SKM-1 (cell line): ENCODE data around the gene AMT.
A peak's percentile ranks its signal among the peaks of the same experiment; 100 is the strongest.

Source experiments
- DNase-seq: peaks from one replicate; lab custom pipeline; 2025; ENCODE audit not compliant: unreplicated experiment; lab: John Stamatoyannopoulos, UW

Gene AMT

GRCh38 chr3:49389297-49389696 lies 33.0 kb downstream of the AMT start:
- no peak for DNase-seq

DNA sequence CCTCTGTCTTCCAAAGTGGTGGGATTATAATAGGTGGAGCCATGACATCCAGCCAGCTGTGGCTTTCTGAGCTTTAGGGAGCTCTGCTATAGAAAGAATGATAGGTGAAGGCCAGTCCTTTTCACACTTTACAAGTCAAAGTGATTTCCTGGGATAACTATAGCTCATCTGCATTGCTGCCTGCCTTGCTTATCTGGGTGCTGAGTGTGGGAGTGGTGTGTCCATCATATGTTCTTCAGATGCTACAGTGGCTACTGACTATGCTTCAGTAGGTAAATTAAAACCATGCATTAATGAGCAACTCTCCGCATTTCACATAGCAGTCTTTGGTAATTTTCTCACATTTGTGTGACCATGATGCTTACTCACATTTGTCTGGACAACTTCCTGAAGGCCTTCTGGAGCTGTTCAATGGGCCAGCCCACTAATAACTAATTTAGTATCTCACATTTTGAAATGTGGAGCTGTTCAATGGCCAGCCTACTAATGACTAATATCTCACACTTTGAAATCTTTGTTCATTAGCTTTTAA lies 33.9 kb downstream of the AMT start:
- no peak for DNase-seq

DNA sequence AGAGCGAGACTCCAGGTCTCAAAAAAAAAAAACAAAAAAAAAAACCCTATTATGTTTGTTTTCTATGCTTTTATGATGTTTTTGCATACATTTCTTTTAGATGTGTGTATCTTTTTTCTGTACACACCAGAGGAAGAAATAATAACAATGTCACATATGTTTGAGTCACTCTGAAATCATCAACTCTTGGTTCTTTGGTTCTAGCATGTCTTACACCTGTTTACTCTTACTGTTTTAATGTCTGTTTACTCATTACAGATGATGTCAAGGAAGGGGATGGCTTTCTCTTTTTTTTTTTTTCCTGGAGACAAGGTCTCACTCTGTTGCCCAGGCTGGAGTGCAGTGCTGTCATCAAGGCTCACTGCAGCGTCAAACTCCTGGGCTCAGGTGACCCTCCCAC lies 34.6 kb downstream of the AMT start:
- DNase-seq: no peak

GRCh38 chr3:49386056-49386756 lies 36.1 kb downstream of the AMT start:
- DNase-seq: peak; percentile 66

GRCh38 chr3:49385617-49386016 lies 36.7 kb downstream of the AMT start:
- DNase-seq: no peak

GRCh38 chr3:49383387-49383786 lies 38.9 kb downstream of the AMT start:
- no peak for DNase-seq

DNA sequence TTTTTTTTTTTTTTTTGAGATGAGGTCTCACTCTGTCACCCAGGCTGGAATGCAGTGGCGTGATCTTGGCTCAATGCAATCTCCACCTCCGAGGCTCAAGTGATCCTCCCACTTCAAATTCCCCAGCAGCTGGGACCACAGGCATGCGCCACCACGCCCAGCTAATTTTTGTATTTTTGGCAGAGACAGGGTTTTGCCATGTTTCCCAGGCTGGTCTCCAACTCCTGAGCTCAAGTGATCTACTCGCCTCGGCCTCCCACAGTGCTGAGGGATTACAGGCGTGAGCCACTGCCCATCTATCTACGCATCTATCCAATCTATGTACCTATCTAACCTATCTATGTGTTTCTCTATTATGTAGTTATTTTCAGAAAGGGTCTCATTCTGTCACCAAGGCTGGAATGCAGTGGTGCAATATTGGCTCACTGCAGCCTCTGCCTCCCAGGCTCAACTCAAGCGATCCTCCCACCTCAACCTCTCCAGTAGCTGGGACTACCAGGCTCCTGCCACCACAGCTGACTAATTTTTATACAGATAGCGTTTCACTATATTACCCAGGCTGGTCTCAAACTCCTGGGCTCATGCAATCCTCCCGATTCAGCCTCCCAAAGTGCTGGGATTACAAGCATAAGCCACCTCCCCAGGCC lies 43.9 kb downstream of the AMT start:
- no peak for DNase-seq

DNA sequence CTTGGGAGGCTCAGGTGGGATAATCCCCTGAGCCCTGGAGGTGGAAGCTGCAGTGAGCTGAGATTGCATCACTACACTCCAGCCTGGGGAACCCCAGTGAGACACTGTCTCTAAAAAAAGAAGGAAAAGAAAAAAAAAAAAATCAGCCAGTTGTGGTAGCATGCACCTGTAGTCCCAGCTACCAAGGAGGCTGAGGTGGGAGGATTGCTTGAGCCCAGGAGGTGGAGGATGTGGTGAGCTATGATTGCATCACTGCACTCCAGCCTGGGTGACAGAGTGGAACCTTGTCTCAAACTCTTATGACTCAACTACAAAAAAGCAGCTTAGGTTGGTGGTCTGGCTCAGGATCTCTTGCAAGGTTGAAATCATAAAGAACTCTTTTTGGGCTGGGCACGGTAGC lies 44.8 kb downstream of the AMT start:
- DNase-seq: no peak

DNA sequence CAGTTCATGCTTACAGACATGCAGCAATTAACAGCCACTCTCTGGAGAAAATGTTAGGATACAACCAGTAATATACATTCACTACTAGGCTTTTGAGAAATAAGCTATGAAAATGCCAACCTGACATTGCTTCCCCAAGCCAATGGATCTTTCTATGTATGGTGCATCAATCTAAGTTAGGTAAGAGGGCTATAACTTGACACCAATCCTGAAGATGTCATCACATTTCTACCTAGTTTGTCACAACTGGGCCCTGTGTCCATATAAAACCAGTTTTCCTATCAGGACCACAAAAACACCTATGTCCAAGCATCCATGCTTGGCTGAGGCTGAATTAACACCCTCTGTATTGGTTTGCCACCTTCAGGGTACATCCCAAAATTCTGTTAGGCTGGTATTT lies 50.3 kb downstream of the AMT start:
- no peak for DNase-seq

- DNase-seq: no peak
These were observed 51.5 kb downstream of the AMT start for GRCh38 chr3:49370585-49371290.
